Astrocyte (in vitro differentiated cells and primary cell): ENCODE results near the gene MLXIPL. TPM values are rescaled to one million over a fixed set of nuclear protein-coding genes. Genes with fewer than 3 reads are reported as not detected.
"Not testable (repeated sequence)": the region's sequence is repeated elsewhere in the genome, so short reads cannot be mapped to it uniquely, and the experiment has no call there.

ENCODE experiments used
- DNase-seq: peaks from one replicate; pipeline ENCODE4 v3.0.0-alpha.2; 2010; ENCODE audit warnings: low read depth
- FAIRE-seq: peaks from 2 replicates; lab custom pipeline; 2011; peaks lifted over from hg19 to GRCh38; lab: Jason Lieb, UNC
- H2AFZ ChIP-seq: 2 replicates; pipeline ENCODE4 v1.6.0; 2012; ENCODE audit warnings: low read depth, low read length, inconsistent platforms
- H3K27ac ChIP-seq: 2 replicates; pipeline ENCODE4 v1.5.1; 2011; ENCODE audit warnings: low read depth, low read length, inconsistent platforms
- H3K27me3 ChIP-seq: 2 replicates; pipeline ENCODE4 v1.6.0; 2011; ENCODE audit warnings: low read length, inconsistent platforms; ENCODE audit not compliant: insufficient read depth
- H3K36me3 ChIP-seq: 2 replicates; pipeline ENCODE4 v1.5.1; 2011; ENCODE audit warnings: low read length, inconsistent platforms; ENCODE audit not compliant: insufficient read depth
- H3K4me1 ChIP-seq: 2 replicates; pipeline ENCODE4 v1.5.1; 2011; ENCODE audit warnings: low read length, inconsistent platforms; ENCODE audit not compliant: insufficient read depth
- H3K4me2 ChIP-seq: 2 replicates; pipeline ENCODE4 v1.6.0; 2012; ENCODE audit warnings: low read length, inconsistent platforms
- H3K4me3 ChIP-seq: 2 replicates; pipeline ENCODE4 v1.5.1; 2011; ENCODE audit warnings: low read depth, mild to moderate bottlenecking, low read length, inconsistent platforms; ENCODE audit not compliant: insufficient read depth
- H3K79me2 ChIP-seq: 2 replicates; pipeline ENCODE4 v1.6.0; 2012; ENCODE audit warnings: mild to moderate bottlenecking, low read length, inconsistent platforms; ENCODE audit not compliant: insufficient read depth
- H3K9ac ChIP-seq: 2 replicates; pipeline ENCODE4 v1.6.0; 2012; ENCODE audit warnings: mild to moderate bottlenecking, low read length, inconsistent platforms
- H3K9me3 ChIP-seq: 2 replicates; pipeline ENCODE4 v1.5.1; 2012; ENCODE audit warnings: low read depth, mild to moderate bottlenecking, low read length, inconsistent platforms; ENCODE audit not compliant: insufficient read depth
- H4K20me1 ChIP-seq: 2 replicates; pipeline ENCODE4 v1.6.0; 2012; ENCODE audit warnings: low read length, inconsistent platforms; ENCODE audit not compliant: insufficient read depth
- H3K27ac Mint-ChIP-seq: one replicate; pipeline ENCODE4 v1.8.0; 2021; ENCODE audit warnings: mild to moderate bottlenecking, mixed read lengths; ENCODE audit not compliant: unreplicated experiment
- H3K27me3 Mint-ChIP-seq: one replicate; pipeline ENCODE4 v1.8.0; 2021; ENCODE audit warnings: low read depth, mixed read lengths; ENCODE audit not compliant: unreplicated experiment
- H3K36me3 Mint-ChIP-seq: one replicate; pipeline ENCODE4 v1.8.0; 2021; ENCODE audit warnings: low read depth, mixed read lengths; ENCODE audit not compliant: unreplicated experiment
- H3K4me1 Mint-ChIP-seq: one replicate; pipeline ENCODE4 v1.8.0; 2021; ENCODE audit warnings: low read depth, mixed read lengths; ENCODE audit not compliant: unreplicated experiment
- H3K4me3 Mint-ChIP-seq: one replicate; pipeline ENCODE4 v1.8.0; 2021; ENCODE audit warnings: mild to moderate bottlenecking, moderate library complexity, mixed read lengths; ENCODE audit not compliant: unreplicated experiment
- H3K9me3 Mint-ChIP-seq: one replicate; pipeline ENCODE4 v1.8.0; 2021; ENCODE audit warnings: mild to moderate bottlenecking, mixed read lengths; ENCODE audit not compliant: unreplicated experiment
- CTCF ChIP-seq: IDR thresholded peaks from 2 replicates; pipeline ENCODE4 v1.5.1; 2011; ENCODE audit warnings: low read depth, mild to moderate bottlenecking, inconsistent platforms, low read length, moderate library complexity; ENCODE audit not compliant: insufficient read depth
- EZH2 ChIP-seq: IDR thresholded peaks from 2 replicates; pipeline ENCODE4 v1.6.1; 2012; ENCODE audit warnings: mild to moderate bottlenecking, low read length, inconsistent platforms; ENCODE audit not compliant: insufficient read depth
- total RNA-seq: library from RNA; stranded (reverse); gene quantifications from 2 replicates; pipeline ENCODE4 v1.2.1, GENCODE V29; 2021

MLXIPL gene
- total RNA-seq, 1 donor from 2014 or later: 0.41 TPM

- Mint-ChIP-seq H3K4me3 (no peak overlapping the region), H3K27me3 (peaks cover 12% of the 10 kb centered on the region), H3K9me3 (no peaks in the 10 kb centered on the region), H3K36me3 (no peaks in the 10 kb centered on the region), H3K27ac (no peak overlapping the region), H3K4me1 (peaks cover 6% of the 10 kb centered on the region)
- Histone ChIP-seq H3K27ac (no peak overlapping the region), H3K79me2 (peaks cover 7% of the 10 kb centered on the region), H3K27me3 (no peaks in the 10 kb centered on the region), H3K36me3 (no peaks in the 10 kb centered on the region), H3K9me3 (no peaks in the 10 kb centered on the region), H3K4me3 (no peak overlapping the region), H3K4me2 (no peak overlapping the region), H3K4me1 (peaks cover 6% of the 10 kb centered on the region), H4K20me1 (no peaks in the 10 kb centered on the region), H2AFZ (no peak overlapping the region), H3K9ac (no peak overlapping the region)
- no peak for FAIRE-seq
- DNase-seq: no peak
- TF ChIP-seq EZH2 (no peak), CTCF (no peak)
Observed at GRCh38 chr7:73582664-73583202, 41.6 kb downstream of the MLXIPL start.

GRCh38 chr7:73581006-73581405 lies 43.3 kb downstream of the MLXIPL start:
- H3K4me3 Mint-ChIP-seq, H2AFZ ChIP-seq, H3K9ac ChIP-seq, DNase-seq, FAIRE-seq, H3K9me3 Mint-ChIP-seq, H3K27me3 ChIP-seq, H3K27ac Mint-ChIP-seq, H3K4me2 ChIP-seq, H3K27ac ChIP-seq, H3K36me3 ChIP-seq, H3K9me3 ChIP-seq, H3K36me3 Mint-ChIP-seq, H3K4me3 ChIP-seq, H3K27me3 Mint-ChIP-seq: not testable (repeated sequence)
- Histone ChIP-seq H3K79me2 (peaks cover 24% of the 10 kb centered on the region), H3K4me1 (peaks cover 12% of the 10 kb centered on the region), H4K20me1 (peaks cover 13% of the 10 kb centered on the region)
- peaks cover 11% of the 10 kb centered on the region for H3K4me1 Mint-ChIP-seq

- no peaks in the 10 kb centered on the region for H3K9me3 ChIP-seq
- peak within 1 kb of the TSS; percentile 87 for H3K27ac ChIP-seq
- FAIRE-seq: no peak
- peaks cover 32% of the 10 kb centered on the region for H4K20me1 ChIP-seq
- peak within 1 kb of the TSS; percentile 81 for H2AFZ ChIP-seq
- Mint-ChIP-seq H3K27me3 (peaks cover 3% of the 10 kb centered on the region), H3K9me3 (no peaks in the 10 kb centered on the region), H3K4me3 (peak within 1 kb of the TSS; percentile 92), H3K36me3 (peaks cover 5% of the 10 kb centered on the region), H3K27ac (peak within 1 kb of the TSS; percentile 92), H3K4me1 (peaks cover 13% of the 10 kb centered on the region)
- peak within 1 kb of the TSS; percentile 94 for H3K9ac ChIP-seq
- H3K36me3 ChIP-seq: peaks cover 13% of the 10 kb centered on the region
- TF ChIP-seq EZH2: no peak
- TF ChIP-seq CTCF: no peak
- no peaks in the 10 kb centered on the region for H3K27me3 ChIP-seq
- DNase-seq: peak; percentile 88
- peak within 1 kb of the TSS; percentile 85 for H3K4me3 ChIP-seq
- H3K79me2 ChIP-seq: peaks cover 46% of the 10 kb centered on the region
- H3K4me2 ChIP-seq: peak within 1 kb of the TSS; percentile 95
- H3K4me1 ChIP-seq: peaks cover 12% of the 10 kb centered on the region
Observed at GRCh38 chr7:73578342-73579128, 45.8 kb downstream of the MLXIPL start, which contains the start of gene TBL2. TBL2 (minus strand) TSS chr7:73578579; CDS start chr7:73578549, 30 bp downstream.
